Lower lobe of right lung (tissue), 2 donors: Measurements from ENCODE around the gene CLDN34. TPM values are rescaled to one million over a fixed set of nuclear protein-coding genes. Genes with fewer than 3 reads are reported as not detected.

Source experiments
- ATAC-seq, 2 donors: fragments of 200-7000 bp; cut with Tn5 transposase; one replicate each; pipeline ENCODE4 v1.9.1; 2020 to 2022; ENCODE audit warnings: mild to moderate bottlenecking in 2 of 2, moderate library complexity in 2 of 2
- DNase-seq: peaks from one replicate; pipeline ENCODE4 v3.0.0-alpha.2; 2020
- H3K27ac ChIP-seq: fragments of 200-600 bp; one replicate; pipeline ENCODE4 v1.8.0; 2022
- H3K27me3 ChIP-seq: fragments of 200-600 bp; one replicate; pipeline ENCODE4 v1.8.0; 2022; ENCODE audit warnings: low read depth
- H3K36me3 ChIP-seq: fragments of 200-600 bp; one replicate; pipeline ENCODE4 v1.8.0; 2022; ENCODE audit warnings: mild to moderate bottlenecking
- H3K4me1 ChIP-seq: fragments of 200-600 bp; one replicate; pipeline ENCODE4 v1.8.0; 2022
- H3K4me3 ChIP-seq: fragments of 200-600 bp; one replicate; pipeline ENCODE4 v1.8.0; 2022; ENCODE audit warnings: mild to moderate bottlenecking
- H3K9me3 ChIP-seq: fragments of 200-600 bp; one replicate; pipeline ENCODE4 v1.8.0; 2022
- intact Hi-C: fragments of 100-400 bp; cut with DNase I; formaldehyde crosslinking; loops from one replicate; pipeline ENCODE4 v1.11.0; 2022
- total RNA-seq: library from RNA; stranded (reverse); fragmentation: NEBNext Ultra II Directional; extraction: Animal tissue kit (Norgen Biotek cat#: 25700); gene quantifications from one replicate; pipeline ENCODE4 v1.2.1, GENCODE V29; 2021
- TF ChIP-seq, protein P1 (sequence below): fragments of 200-600 bp; IDR thresholded peaks from one replicate; pipeline ENCODE4 v1.8.0; 2022; ENCODE audit warnings: antibody characterized with exemption, mild to moderate bottlenecking
- donor health status: DM: no; HTN: yes; CAD: no; lungs with severe emphysema.

The CLDN34 gene
- total RNA-seq, 1 donor from 2014 or later = 0.50 TPM

DNA sequence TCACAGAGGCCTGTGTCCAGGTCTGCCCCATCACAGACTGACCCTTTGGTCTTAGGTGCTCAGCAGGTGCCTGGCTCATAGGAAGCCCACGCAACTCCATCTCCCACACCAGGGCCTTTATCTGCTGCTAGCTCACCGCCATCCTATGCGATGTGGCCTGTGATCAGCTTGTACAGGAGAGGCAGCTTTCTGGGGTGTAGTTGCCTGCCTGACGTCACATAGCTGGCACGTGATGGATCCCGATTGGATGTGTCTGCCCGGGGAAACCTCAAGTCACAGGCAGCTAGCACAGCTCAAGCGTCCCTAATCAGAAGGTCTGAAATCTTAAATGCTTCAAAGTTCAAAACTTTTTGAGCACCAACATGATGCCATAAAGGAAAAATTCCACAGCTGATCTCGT, 41.2 kb upstream of the CLDN34 start:
- Histone ChIP-seq H3K27ac (no peak overlapping the region), H3K36me3 (no peaks in the 10 kb centered on the region)

DNA sequence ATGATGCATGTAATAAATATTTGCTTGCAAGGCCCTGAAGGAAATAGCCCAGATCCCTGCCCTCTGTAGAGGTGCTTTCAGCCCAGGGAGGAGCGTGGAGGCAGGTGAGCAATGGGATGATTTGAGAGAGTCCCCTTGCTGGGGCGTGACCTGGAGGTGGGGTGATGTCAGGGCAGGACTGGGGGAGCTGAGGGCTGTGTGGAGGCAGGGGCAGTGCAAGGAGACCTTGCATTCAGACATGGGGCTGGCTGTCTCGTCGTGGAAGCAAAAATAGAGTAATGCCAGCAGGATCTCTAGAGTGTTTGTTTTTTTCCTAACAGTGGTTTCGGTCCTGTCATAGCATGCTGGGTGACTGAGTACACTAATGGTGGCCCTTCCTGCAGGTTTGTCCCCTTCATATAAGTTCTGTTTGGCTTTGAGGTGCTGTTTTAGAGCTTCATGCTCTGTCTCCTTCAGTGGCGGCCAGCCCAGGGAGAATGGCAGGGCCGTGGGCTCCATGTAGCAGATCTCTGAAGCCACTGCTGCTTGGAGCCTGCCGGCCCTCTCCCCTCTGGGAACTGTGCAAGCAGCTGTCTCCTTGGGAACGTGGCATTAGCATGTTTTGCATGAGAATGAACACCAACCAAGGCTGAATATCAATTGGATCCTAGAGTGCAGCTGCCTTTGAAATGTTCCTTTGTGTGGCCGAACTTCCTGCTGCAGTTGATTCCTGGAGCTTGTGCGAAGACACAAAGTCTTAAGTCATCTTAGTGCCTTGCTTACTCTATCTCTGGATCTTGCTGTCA, 39.3 kb upstream of the CLDN34 start:
- no peaks in the 10 kb centered on the region for H3K9me3 ChIP-seq
- intact Hi-C loops = no loop called here
- no peak for ATAC-seq
- no peak for DNase-seq
- H3K36me3 ChIP-seq = no peaks in the 10 kb centered on the region
- no peak overlapping the region for H3K27ac ChIP-seq
- H3K4me3 ChIP-seq = no peak overlapping the region
- no peaks in the 10 kb centered on the region for H3K27me3 ChIP-seq
- H3K4me1 ChIP-seq = no peaks in the 10 kb centered on the region
- TF ChIP-seq, protein P1, sequence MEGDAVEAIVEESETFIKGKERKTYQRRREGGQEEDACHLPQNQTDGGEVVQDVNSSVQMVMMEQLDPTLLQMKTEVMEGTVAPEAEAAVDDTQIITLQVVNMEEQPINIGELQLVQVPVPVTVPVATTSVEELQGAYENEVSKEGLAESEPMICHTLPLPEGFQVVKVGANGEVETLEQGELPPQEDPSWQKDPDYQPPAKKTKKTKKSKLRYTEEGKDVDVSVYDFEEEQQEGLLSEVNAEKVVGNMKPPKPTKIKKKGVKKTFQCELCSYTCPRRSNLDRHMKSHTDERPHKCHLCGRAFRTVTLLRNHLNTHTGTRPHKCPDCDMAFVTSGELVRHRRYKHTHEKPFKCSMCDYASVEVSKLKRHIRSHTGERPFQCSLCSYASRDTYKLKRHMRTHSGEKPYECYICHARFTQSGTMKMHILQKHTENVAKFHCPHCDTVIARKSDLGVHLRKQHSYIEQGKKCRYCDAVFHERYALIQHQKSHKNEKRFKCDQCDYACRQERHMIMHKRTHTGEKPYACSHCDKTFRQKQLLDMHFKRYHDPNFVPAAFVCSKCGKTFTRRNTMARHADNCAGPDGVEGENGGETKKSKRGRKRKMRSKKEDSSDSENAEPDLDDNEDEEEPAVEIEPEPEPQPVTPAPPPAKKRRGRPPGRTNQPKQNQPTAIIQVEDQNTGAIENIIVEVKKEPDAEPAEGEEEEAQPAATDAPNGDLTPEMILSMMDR = no peak

More for the DNA sequence above, 41.2 kb upstream of the CLDN34 start:
- TF ChIP-seq, protein P1 = no peak
- ATAC-seq (no peak), DNase-seq (no peak)
- Histone ChIP-seq H3K4me3 (no peak overlapping the region), H3K9me3 (no peaks in the 10 kb centered on the region), H3K27me3 (no peaks in the 10 kb centered on the region), H3K4me1 (no peaks in the 10 kb centered on the region)
- intact Hi-C loops = no loop called here

DNA sequence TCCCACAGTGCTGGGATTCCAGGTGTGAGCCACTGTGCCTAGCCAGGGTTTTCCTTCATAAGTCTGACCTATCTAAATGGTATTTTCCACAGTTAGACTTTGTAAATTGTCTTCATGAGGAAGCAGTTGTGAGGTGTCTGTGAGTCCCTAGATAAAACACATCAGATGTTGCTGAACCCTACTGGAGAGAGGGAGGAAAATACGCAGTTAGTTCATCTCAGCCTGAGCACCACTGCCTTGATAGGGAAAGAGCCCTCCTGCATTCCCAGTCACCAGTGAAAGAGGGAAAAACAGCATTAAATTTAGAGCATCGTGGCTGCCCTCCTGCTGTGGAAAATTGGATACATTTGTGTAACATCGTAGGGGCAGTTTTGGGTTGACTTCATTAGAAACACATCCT, 31.7 kb upstream of the CLDN34 start:
- no peak for DNase-seq
- Histone ChIP-seq H3K9me3 (no peaks in the 10 kb centered on the region), H3K27me3 (no peaks in the 10 kb centered on the region), H3K27ac (no peak overlapping the region), H3K36me3 (no peaks in the 10 kb centered on the region), H3K4me3 (no peak overlapping the region), H3K4me1 (no peaks in the 10 kb centered on the region)
- no peak for ATAC-seq
- intact Hi-C loops = no loop called here
- TF ChIP-seq, protein P1 = no peak

DNA sequence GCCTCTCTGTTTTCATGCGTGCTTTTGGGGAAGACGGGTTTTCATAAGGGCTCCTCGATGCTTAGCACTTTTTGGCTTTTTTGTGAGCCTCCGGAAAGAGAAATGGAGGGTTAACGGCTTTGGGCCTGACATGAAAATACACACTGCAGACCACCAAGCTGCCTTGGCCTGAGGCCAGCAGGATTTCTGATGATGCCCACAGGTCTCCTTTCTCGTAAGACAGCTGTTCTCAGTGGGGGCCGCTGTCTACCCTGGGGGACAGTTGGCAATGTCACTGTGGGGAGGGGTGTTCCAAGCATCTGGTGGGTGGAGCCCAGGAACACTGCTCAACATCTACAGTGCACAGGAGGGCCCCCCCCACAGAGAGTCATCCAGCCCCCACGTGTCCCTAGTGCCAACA, 29.4 kb upstream of the CLDN34 start:
- intact Hi-C loops = no loop called here
- Histone ChIP-seq H3K36me3 (no peaks in the 10 kb centered on the region), H3K27me3 (no peaks in the 10 kb centered on the region), H3K4me1 (no peaks in the 10 kb centered on the region), H3K9me3 (no peaks in the 10 kb centered on the region), H3K4me3 (no peak overlapping the region), H3K27ac (no peak overlapping the region)
- no peak for DNase-seq
- no peak for ATAC-seq
- TF ChIP-seq, protein P1 = no peak

DNA sequence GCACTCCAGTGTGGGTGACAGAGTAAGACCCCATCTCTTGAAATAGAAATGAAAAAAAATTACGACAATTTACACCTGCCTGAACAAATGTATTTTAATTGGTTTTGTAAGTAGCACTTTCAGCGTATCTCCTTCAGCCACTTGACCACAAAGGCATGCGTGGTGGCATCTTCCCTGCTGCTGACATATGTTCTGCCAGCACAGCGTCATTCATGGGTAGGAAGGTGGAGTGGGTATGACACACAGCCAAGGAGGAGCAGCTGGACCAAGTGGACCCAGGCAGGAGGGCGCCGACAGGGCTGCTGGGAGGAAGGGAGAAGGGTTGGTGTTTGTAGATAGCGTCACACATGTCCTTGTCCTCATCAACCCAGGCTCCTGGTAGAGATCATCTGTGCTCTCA, 28.6 kb upstream of the CLDN34 start:
- H3K4me1 ChIP-seq = no peaks in the 10 kb centered on the region
- H3K9me3 ChIP-seq = no peaks in the 10 kb centered on the region
- H3K27me3 ChIP-seq = no peaks in the 10 kb centered on the region
- TF ChIP-seq, protein P1 = no peak
- DNase-seq = no peak
- intact Hi-C loops = no loop called here
- no peak overlapping the region for H3K27ac ChIP-seq
- no peaks in the 10 kb centered on the region for H3K36me3 ChIP-seq
- H3K4me3 ChIP-seq = no peak overlapping the region
- no peak for ATAC-seq
